22Rv1 (cell line): Measurements from ENCODE around the gene EMILIN1.

Source experiments
- H3K27ac ChIP-seq: fragments of 450-650 bp; 2 replicates; pipeline ENCODE4 v1.5.1; 2017
- CTCF ChIP-seq: fragments of 450-650 bp; IDR thresholded peaks from 2 replicates; pipeline ENCODE4 v1.5.1; 2017; ENCODE audit warnings: mild to moderate bottlenecking
- ZFX ChIP-seq: fragments of 450-650 bp; IDR thresholded peaks from 2 replicates; pipeline ENCODE4 v1.6.1; 2017; ENCODE audit warnings: antibody characterized with exemption, borderline replicate concordance

The EMILIN1 gene

GRCh38 chr2:27078267-27079194, at the start of gene EMILIN1:
Gene EMILIN1, plus strand, starts transcription at chr2:27078615. Its CDS starts 451 bp downstream, at chr2:27079066.
- TF ChIP-seq CTCF (no peak), ZFX (no peak)
- H3K27ac ChIP-seq: no peak within 1 kb of the TSS

- no peak overlapping the region for H3K27ac ChIP-seq
- TF ChIP-seq CTCF (no peak), ZFX (no peak)
These were observed 49.4 kb upstream of the EMILIN1 start for GRCh38 chr2:27029051-27029450.

DNA sequence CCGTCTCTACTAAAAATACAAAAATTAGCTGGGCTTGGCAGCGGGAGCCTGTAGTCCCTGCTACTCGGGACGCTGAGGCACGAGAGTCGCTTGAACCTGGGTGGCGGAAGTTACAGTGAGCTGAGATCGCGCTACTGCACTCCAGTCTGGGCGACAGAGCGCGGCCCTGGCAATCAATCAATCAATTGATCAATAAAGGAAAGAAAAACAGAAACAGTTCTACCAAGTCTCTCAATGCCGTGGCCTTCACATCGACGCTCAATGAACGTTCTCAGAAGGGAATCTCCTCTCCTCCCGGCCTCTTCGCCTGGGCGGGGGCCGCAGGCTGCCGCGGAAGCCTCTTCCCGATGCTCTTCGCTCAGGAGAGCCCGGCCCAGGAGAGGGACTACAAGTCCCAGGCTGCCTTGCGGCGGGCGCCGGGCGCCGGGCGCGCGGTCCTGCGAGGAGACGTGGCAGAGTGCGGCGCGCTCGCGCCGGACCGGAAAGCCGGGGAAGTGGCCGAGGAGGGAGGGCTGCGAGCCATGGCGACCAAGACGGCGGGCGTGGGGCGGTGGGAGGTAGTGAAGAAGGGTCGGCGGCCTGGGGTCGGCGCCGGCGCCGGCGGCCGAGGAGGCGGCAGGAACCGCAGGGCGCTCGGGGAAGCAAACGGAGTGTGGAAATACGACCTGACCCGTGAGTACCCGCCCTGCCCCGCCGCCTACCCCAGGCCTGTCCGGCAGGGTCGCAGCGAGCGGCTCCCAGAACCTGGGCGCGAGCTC, 45.7 kb upstream of the EMILIN1 start, which contains the start of gene TMEM214:
TSS of gene TMEM214 (plus strand) at position 471 of the 758 bp plus-strand sequence. CDS start at position 522, 51 bp downstream.
- H3K27ac ChIP-seq: peak within 1 kb of the TSS; percentile 59
- TF ChIP-seq CTCF (no peak), ZFX (no peak)

DNA sequence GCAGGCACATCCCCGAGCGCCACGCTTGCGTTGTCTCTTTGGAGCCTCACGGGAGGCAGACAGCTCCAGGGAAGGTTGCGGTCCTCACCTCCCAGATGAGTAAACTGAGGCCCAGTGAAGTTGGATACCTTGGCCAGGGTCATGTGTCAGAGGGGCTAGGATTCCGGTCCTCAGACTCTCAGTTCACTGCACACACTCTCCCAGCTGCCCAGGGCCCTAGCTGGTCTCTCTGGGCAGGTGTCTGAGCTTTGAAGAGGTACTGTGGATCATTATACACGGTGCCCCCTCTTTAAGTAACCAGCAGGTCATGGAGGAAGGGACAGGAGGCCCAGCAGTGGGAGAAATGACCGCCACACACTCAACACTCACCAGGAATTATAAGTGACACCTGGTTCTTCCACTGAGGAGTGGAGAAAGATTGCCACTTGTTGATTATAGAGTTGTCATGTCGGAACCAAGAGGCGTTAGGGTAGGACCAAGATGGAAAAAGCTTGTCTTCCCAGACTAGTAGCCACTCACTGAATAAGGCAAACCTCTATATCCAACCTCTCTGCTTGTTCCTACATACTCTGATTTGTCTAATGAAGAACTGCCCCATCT, 45.1 kb upstream of the EMILIN1 start:
- H3K27ac ChIP-seq: peak overlapping the region; percentile 59
- TF ChIP-seq CTCF: no peak
- no peak for TF ChIP-seq ZFX

DNA sequence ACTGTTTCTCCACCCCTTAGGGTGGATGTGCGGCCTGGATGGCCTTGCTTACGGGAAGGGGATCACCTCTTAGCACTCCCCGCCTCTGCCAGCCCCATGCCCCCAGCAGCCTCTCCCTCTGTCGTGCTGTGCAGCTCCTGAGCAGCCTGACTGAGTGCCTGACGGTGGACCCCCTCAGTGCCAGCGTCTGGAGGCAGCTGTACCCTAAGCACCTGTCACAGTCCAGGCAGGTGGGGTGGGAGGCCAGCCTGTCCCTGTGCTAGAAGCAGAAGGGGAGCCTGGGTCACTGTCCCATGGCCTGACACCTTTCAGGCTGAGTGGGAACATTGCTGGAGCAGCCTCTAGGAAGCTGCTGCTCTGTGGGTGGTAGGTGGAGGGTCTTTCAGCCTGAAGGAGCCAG, 40.4 kb upstream of the EMILIN1 start:
- no peak overlapping the region for H3K27ac ChIP-seq
- TF ChIP-seq CTCF (no peak), ZFX (no peak)

DNA sequence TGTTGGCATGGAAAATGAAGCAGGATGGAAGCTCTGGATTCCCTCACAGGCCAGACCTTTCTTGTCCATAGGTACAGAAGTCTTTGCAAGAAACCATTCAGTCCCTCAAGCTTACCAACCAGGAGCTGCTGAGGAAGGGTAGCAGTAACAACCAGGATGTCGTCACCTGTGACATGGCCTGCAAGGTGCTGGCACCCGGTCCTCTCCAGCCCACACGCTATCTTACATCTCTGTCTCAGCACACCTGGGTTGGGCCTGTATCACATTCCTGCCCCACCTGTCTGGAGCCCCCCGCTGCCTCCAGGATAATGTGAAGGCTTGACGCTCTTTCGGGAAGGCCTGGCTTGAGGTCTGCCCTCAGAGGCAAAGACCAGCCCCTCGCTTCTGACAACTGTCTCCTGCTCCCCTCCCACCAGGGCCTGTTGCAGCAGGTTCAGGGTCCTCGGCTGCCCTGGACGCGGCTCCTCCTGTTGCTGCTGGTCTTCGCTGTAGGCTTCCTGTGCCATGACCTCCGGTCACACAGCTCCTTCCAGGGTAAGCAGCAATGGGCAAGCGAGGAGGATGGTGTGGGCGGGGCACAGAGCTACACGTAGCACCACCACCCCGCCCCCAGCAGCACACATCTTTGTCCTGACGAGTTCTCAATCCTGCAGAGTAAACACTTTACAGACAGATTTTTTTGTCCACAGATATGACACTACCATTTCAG, 39.6 kb upstream of the EMILIN1 start:
- H3K27ac ChIP-seq: no peak overlapping the region
- TF ChIP-seq CTCF (no peak), ZFX (no peak)
